HL-60 (cell line): Measurements from ENCODE around the gene TEDC2.

Source experiments
- GABPA ChIP-seq: IDR thresholded peaks from 2 replicates; pipeline ENCODE4 v1.6.1; 2012; ENCODE audit warnings: low read depth
- POLR2AphosphoS5 ChIP-seq: IDR thresholded peaks from 2 replicates; pipeline ENCODE4 v1.6.1; 2012; ENCODE audit warnings: low read depth
- TF ChIP-seq, protein P1 (sequence below): IDR thresholded peaks from one replicate; pipeline ENCODE4 v1.5.1; 2011; ENCODE audit warnings: low read length, control low read depth, inconsistent platforms; ENCODE audit not compliant: insufficient read depth

DNA sequence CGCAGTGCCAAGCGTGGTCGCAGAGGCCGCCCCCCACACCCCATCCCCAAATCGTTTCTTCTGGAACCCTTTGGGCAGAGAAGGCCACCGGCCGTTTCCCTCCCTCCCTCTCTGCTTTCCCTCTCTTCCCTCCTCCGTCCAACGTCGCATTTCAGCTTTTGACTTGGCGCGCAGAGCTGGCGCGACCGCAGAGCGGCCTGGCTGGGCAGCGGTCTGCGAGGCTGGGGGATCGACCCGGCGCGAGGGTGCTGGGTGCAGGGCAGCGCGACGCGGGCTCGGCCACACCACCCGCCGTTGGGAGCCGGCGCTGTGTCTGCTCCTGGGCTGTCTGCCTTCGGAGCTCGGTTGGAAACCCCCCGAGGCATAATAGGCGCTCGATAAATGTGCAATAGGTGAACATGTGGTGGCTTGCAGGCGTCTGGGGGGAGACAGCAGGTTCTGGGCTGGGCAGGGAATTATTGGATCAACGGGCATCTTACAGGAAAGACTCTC lies 8.4 kb downstream of the TEDC2 start:
- TF ChIP-seq, protein P1, sequence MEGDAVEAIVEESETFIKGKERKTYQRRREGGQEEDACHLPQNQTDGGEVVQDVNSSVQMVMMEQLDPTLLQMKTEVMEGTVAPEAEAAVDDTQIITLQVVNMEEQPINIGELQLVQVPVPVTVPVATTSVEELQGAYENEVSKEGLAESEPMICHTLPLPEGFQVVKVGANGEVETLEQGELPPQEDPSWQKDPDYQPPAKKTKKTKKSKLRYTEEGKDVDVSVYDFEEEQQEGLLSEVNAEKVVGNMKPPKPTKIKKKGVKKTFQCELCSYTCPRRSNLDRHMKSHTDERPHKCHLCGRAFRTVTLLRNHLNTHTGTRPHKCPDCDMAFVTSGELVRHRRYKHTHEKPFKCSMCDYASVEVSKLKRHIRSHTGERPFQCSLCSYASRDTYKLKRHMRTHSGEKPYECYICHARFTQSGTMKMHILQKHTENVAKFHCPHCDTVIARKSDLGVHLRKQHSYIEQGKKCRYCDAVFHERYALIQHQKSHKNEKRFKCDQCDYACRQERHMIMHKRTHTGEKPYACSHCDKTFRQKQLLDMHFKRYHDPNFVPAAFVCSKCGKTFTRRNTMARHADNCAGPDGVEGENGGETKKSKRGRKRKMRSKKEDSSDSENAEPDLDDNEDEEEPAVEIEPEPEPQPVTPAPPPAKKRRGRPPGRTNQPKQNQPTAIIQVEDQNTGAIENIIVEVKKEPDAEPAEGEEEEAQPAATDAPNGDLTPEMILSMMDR: no peak
- TF ChIP-seq POLR2AphosphoS5 (no peak), GABPA (no peak)
